Inferior parietal cortex (tissue), 1 donor: Measurements from ENCODE around the gene EP300.
A peak's percentile ranks its signal among the peaks of the same experiment; 100 is the strongest.
"Not testable (repeated sequence)": the region's sequence is repeated elsewhere in the genome, so short reads cannot be mapped to it uniquely, and the experiment has no call there.

Source experiments
- DNase-seq: peaks from one replicate; pipeline ENCODE4 v3.0.0-alpha.2; 2016; ENCODE audit errors: extremely low spot score

The EP300 gene

GRCh38 chr22:41085842-41086241 is 6.5 kb upstream of the EP300 start:
- no peak for DNase-seq

- peak; percentile 95 for DNase-seq
Measured at GRCh38 chr22:41091132-41092022, 1.0 kb upstream of the EP300 start.

DNA sequence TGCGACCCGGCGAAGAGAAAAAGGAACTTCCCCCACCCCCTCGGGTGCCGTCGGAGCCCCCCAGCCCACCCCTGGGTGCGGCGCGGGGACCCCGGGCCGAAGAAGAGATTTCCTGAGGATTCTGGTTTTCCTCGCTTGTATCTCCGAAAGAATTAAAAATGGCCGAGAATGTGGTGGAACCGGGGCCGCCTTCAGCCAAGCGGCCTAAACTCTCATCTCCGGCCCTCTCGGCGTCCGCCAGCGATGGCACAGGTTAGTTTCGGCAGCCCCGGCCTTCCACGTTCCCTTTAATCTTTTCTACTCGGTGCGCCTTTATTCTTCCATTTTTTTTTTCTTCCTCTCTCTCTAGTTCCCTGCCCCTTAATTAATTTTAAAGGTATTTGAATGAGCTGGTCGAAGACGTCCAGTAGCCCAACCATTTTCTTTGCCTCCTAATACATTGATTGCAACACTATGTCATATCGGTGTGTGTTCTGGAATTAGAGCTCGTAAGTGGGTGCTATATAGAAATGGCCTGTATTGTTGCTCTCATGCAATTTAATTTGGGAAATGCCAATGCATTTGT is 537 bp downstream of the EP300 start:
- DNase-seq = peak; percentile 34

- DNase-seq = peak; percentile 22
Measured at GRCh38 chr22:41094041-41094593, 1.7 kb downstream of the EP300 start.

DNA sequence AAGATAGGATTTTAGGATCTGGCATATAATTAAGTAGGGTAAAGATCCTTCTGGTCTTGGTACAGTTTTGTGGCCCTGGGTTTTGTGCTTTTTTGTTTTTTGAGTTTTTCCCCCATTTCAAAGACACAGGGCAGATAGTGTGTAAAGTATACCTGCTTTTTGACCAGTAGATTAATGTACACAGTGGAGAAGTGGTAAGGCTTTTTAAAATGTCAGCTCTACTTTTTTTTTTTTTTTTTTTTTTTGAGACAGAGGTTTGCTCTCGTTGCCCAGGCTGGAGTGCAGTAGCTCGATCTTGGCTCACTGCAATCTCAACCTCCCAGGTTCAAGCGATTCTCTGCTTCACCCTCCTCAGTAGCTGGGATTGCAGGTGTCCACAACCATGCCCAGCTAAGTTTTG is 4.0 kb downstream of the EP300 start:
- no peak for DNase-seq

GRCh38 chr22:41096841-41097240 is 4.4 kb downstream of the EP300 start:
- DNase-seq = no peak

DNA sequence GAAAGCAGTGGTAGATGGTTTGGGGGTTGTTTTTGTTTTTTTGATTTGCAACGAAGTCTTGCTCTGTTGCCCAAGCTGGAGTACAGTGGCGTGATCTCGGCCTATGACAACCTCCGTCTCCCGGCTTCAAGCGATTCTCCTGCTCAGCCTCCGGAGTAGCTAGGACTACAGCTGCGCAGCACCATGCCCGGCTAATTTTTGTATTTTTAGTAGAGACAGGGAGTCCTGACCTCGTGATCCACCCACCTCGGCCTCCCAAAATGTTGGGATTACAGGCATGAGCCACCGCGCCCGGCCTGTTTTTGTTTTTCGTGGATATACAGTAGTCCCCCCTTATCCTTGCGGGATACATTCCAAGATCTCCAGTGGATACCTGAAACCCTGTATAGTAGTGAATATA is 6.6 kb downstream of the EP300 start:
- no peak for DNase-seq

DNA sequence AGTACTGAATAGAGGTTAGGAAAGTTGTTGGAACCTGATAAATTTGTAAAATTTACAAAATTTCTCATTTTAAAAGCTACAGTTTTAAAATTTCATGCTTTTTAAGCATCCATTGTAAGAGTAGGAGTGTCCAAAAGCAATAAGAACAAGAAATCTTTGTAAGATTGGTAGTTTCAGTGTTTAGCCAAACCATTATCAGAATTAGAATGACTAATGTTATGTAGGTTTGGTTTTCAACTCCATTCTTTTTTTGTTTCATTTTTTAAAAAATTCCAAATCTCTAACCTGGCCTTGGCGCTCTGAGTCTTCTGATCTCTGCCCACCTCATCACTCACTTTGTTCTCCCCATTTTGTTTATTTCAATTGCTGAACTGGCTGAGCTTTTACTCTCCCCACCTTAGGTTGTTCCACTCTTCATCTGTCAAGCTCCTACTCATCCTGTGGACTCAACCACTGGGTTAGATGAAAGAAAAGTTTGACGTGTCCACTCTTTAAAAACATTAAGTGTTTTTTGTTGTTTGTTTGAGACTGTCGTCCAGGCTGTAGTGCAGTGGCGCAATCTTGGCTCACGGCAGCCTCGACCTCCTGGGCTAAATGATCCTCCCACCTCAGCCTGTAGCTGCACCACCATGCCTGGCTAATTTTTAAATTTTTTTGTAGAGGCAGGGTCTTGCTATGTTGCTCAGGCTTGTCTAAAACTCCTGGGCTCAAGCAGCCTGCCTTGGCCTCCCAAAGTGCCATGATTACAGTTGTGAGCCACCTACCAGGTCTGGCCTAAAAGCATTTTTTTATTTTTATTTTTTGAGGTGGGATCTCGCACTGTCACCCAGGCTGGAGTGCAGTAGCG is 14.0 kb downstream of the EP300 start:
- DNase-seq = no peak

GRCh38 chr22:41106969-41107325 is 14.6 kb downstream of the EP300 start:
- not testable (repeated sequence) for DNase-seq

GRCh38 chr22:41110968-41111367 is 18.6 kb downstream of the EP300 start:
- no peak for DNase-seq

DNA sequence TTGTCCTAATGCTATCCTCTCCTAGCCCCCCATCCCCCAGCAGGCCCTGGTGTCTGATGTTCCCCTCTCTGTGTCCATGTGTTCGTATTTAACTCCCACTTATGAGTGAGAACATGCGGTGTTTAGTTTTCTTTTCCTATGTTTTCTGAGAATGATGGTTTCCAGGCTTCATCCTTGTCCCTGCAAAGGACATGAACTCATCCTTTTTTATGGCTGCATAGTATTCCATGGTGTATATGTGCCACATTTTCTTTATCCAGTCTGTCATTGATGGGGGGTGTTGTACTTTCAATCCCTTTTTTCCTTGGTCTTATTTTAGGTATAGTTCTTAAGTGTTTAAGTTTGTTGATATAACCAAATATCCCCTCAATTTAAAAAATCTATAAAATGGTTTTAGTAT is 23.9 kb downstream of the EP300 start:
- no peak for DNase-seq

DNA sequence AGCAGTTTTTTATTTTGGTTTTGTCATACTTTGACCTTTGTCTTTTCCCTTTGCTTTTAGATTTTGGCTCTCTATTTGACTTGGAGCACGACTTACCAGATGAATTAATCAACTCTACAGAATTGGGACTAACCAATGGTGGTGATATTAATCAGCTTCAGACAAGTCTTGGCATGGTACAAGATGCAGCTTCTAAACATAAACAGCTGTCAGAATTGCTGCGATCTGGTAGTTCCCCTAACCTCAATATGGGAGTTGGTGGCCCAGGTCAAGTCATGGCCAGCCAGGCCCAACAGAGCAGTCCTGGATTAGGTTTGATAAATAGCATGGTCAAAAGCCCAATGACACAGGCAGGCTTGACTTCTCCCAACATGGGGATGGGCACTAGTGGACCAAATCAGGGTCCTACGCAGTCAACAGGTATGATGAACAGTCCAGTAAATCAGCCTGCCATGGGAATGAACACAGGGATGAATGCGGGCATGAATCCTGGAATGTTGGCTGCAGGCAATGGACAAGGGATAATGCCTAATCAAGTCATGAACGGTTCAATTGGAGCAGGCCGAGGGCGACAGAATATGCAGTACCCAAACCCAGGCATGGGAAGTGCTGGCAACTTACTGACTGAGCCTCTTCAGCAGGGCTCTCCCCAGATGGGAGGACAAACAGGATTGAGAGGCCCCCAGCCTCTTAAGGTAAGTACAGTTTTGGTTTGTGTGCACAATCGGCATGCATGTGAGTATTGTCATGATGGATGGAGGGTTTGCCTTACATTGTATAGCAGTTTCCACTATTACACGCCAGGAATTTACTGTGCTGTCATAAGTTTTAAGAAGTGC is 25.0 kb downstream of the EP300 start:
- no peak for DNase-seq

GRCh38 chr22:41123151-41123550 is 30.8 kb downstream of the EP300 start:
- no peak for DNase-seq

- DNase-seq = no peak
Measured at GRCh38 chr22:41124086-41124485, 31.7 kb downstream of the EP300 start.

GRCh38 chr22:41127451-41127850 is 35.1 kb downstream of the EP300 start:
- no peak for DNase-seq

DNA sequence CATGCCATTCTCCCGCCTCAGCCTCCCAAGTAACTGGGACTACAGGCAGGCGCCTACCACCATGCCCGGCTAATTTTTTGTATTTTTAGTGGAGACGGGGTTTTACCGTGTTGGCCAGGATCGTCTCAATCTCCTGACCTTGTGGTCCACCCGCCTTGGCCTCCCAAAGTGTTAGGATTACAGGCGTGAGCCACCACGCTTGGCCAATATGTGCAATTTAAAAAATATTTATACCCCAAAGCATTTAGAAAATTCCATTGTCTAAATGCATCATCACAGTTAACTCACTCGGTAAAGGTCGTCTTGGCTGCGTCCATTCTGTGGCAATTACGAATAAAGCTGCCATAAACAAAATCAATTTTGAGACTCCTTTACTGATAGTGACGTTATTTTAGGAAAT is 36.2 kb downstream of the EP300 start:
- DNase-seq = no peak

GRCh38 chr22:41132550-41132949 is 40.2 kb downstream of the EP300 start:
- DNase-seq = no peak

GRCh38 chr22:41140365-41140957 is 48.1 kb downstream of the EP300 start:
- DNase-seq = peak; percentile 22

GRCh38 chr22:41145921-41146320 is 53.5 kb downstream of the EP300 start:
- not testable (repeated sequence) for DNase-seq

DNA sequence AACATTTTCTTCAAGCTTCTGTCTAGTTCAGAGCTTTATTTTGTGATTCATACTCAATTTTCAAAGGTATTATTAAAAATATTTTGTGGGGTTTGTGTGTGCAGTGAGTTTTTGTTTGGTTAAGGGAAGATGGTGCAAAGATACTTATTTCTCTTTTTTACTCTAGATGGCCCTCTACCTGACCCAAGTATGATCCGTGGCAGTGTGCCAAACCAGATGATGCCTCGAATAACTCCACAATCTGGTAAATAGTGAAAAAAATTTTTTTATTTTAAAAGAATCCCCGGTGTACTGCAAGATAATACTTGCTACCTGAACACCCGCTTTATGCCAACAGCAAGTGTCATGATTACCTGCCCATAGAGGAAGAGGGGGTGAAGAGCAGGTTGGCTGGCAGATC is 54.2 kb downstream of the EP300 start:
- no peak for DNase-seq

DNA sequence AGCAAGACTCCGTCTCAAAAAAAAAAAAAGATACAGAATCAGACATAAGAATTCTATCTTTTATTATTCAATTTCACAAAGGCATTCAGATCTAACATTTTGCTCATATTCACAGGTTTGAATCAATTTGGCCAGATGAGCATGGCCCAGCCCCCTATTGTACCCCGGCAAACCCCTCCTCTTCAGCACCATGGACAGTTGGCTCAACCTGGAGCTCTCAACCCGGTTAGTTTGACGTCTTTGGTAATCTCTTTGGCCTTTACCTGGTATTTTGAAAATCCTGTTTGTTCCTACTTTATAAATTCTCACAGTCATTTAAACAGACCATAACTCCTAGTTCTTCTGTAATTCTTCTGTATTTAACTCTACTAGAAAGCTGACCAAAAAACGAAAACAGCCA is 55.3 kb downstream of the EP300 start:
- DNase-seq = no peak
